CD14-positive monocyte (primary cell): Measurements from ENCODE around the gene VARS1. TPM values are rescaled to one million over a fixed set of nuclear protein-coding genes. Genes with fewer than 3 reads are reported as not detected.
"Not testable (repeated sequence)": the region's sequence is repeated elsewhere in the genome, so short reads cannot be mapped to it uniquely, and the experiment has no call there.

ENCODE experiments used
- DNase-seq, 3 donors: peaks; one replicate each; pipeline ENCODE4 v3.0.0-alpha.2; 2011 to 2022
- H2AFZ ChIP-seq: 2 replicates; pipeline ENCODE4 v1.6.0; 2012; ENCODE audit warnings: mild to moderate bottlenecking, low read depth, low read length, inconsistent platforms; ENCODE audit not compliant: insufficient read depth, poor library complexity, severe bottlenecking
- H3K27ac ChIP-seq, 2 donors: 1 replicate in 1 of 2; 2 replicates in 1 of 2; pipeline ENCODE4 v1.5.1; 2012 to 2013; ENCODE audit warnings: low read length in 2 of 2, control low read depth in 1 of 2, inconsistent platforms in 1 of 2, low read depth in 1 of 2, mild to moderate bottlenecking in 1 of 2
- H3K27me3 ChIP-seq, 2 donors: one replicate each; pipeline versions ENCODE4 v1.6.0 to v1.6.1; 2011 to 2013; ENCODE audit warnings: low read length in 2 of 2; ENCODE audit not compliant: control insufficient read depth in 2 of 2, insufficient read depth in 2 of 2
- H3K36me3 ChIP-seq, 2 donors: replicated peaks in 1 of 2; 1 replicate in 1 of 2; 2 replicates in 1 of 2; pipeline versions ENCODE4 v1.5.1 to v1.6.1; 2012 to 2013; ENCODE audit warnings: low read length in 2 of 2, control low read depth in 1 of 2, inconsistent platforms in 1 of 2, mild to moderate bottlenecking in 1 of 2; ENCODE audit not compliant: insufficient read depth in 2 of 2, control insufficient read depth in 1 of 2
- H3K4me1 ChIP-seq, 2 donors: 1 replicate in 1 of 2; 2 replicates in 1 of 2; pipeline versions ENCODE4 v1.5.1 to v1.6.1; 2012 to 2013; ENCODE audit warnings: low read length in 2 of 2, control low read depth in 1 of 2, inconsistent platforms in 1 of 2, mild to moderate bottlenecking in 1 of 2, moderate library complexity in 1 of 2; ENCODE audit not compliant: insufficient read depth in 2 of 2, control insufficient read depth in 1 of 2
- H3K4me2 ChIP-seq: replicated peaks from 2 replicates; pipeline ENCODE3; 2012; ENCODE audit warnings: low read length, moderate library complexity, mild to moderate bottlenecking; ENCODE audit not compliant: poor library complexity, severe bottlenecking; ENCODE audit errors: extremely low read depth
- H3K4me3 ChIP-seq, 3 experiments: fragments of 200-600 bp in 1 of 3; sonication (generic) in 1 of 3; replicated peaks in 1 of 3; 1 replicate in 2 of 3; 2 replicates in 1 of 3; pipeline ENCODE4 v1.5.1; 2011 to 2013; ENCODE audit warnings: low read length in 3 of 3, mild to moderate bottlenecking in 3 of 3, control low read depth in 2 of 3, low read depth in 2 of 3, inconsistent platforms in 1 of 3, moderate library complexity in 1 of 3
- H3K79me2 ChIP-seq: 2 replicates; pipeline ENCODE4 v1.6.0; 2012; ENCODE audit warnings: mild to moderate bottlenecking, control low read depth, inconsistent platforms, low read length, moderate library complexity; ENCODE audit not compliant: insufficient read depth
- H3K9ac ChIP-seq: 2 replicates; pipeline ENCODE4 v1.6.0; 2017; ENCODE audit warnings: low read length, mild to moderate bottlenecking; ENCODE audit not compliant: insufficient read depth, poor library complexity, severe bottlenecking
- H3K9me3 ChIP-seq, 2 donors: replicated peaks in 1 of 2; 1 replicate in 1 of 2; 2 replicates in 1 of 2; pipeline versions ENCODE4 v1.5.1 to v1.6.1; 2012 to 2013; ENCODE audit warnings: low read length in 2 of 2, control low read depth in 1 of 2; ENCODE audit not compliant: control insufficient read depth in 1 of 2, insufficient read depth in 1 of 2
- H4K20me1 ChIP-seq: 2 replicates; pipeline ENCODE4 v1.6.0; 2012; ENCODE audit warnings: mild to moderate bottlenecking, low read length, control low read depth, moderate library complexity; ENCODE audit not compliant: insufficient read depth
- H3K27ac Mint-ChIP-seq, 7 donors: one replicate each; pipeline ENCODE4 v1.8.0; 2020; ENCODE audit warnings: mild to moderate bottlenecking in 7 of 7, mixed read lengths in 7 of 7, moderate library complexity in 6 of 7, inconsistent platforms in 2 of 7
- H3K27me3 Mint-ChIP-seq, 3 donors: one replicate each; pipeline ENCODE4 v1.8.0; 2021 to 2022; ENCODE audit warnings: low read depth in 3 of 3, mild to moderate bottlenecking in 3 of 3, mixed read lengths in 3 of 3, moderate library complexity in 3 of 3, inconsistent platforms in 1 of 3
- H3K36me3 Mint-ChIP-seq, 2 donors: one replicate each; pipeline ENCODE4 v1.8.0; 2020; ENCODE audit warnings: mixed read lengths in 2 of 2, inconsistent platforms in 1 of 2, mild to moderate bottlenecking in 1 of 2
- H3K4me1 Mint-ChIP-seq: one replicate; pipeline ENCODE4 v1.8.0; 2020; ENCODE audit warnings: mild to moderate bottlenecking, mixed read lengths
- H3K4me3 Mint-ChIP-seq, 2 donors: one replicate each; pipeline ENCODE4 v1.8.0; 2020; ENCODE audit warnings: mild to moderate bottlenecking in 2 of 2, mixed read lengths in 2 of 2, moderate library complexity in 1 of 2
- H3K9me3 Mint-ChIP-seq, 7 donors: one replicate each; pipeline ENCODE4 v1.8.0; 2020 to 2022; ENCODE audit warnings: mixed read lengths in 7 of 7, mild to moderate bottlenecking in 6 of 7, moderate library complexity in 6 of 7, inconsistent platforms in 2 of 7
- WGBS: methylation state at CpG from one replicate; pipeline ENCODE4 v1.1.5; 2013; ENCODE audit warnings: missing lambda C conversion rate; ENCODE audit not compliant: insufficient coverage; 5-methylcytosine and 5-hydroxymethylcytosine counted together
- intact Hi-C, 2 donors: fragments of 100-400 bp; cut with micrococcal nuclease; formaldehyde crosslinking; loops; one replicate each; pipeline versions ENCODE4 v1.15.0 to v1.15.1; 2023
- polyA plus RNA-seq, 3 donors: library from polyadenylated mRNA; depleted of rRNA in 1 of 3; unstranded in 2 of 3; stranded (reverse) in 1 of 3; fragments of 300-500 nt in 2 of 3; fragments of >200 nt in 1 of 3; fragmentation: Illumina TruSeq in 2 of 3; gene quantifications; 1 replicate in 2 of 3; 2 replicates in 1 of 3; pipeline ENCODE4 v1.2.3, GENCODE V29; 2012 to 2021
- TF ChIP-seq, protein P1 (sequence below): fragments of 200-600 bp; IDR thresholded peaks from one replicate; pipeline ENCODE4 v1.8.0; 2022; ENCODE audit warnings: antibody characterized with exemption, mild to moderate bottlenecking

Gene VARS1
- polyA plus RNA-seq, 3 donors, result 22.2 to 28.9 (median 27.3) TPM

GRCh38 chr6:31842053-31842452 is 46.5 kb upstream of the VARS1 start:
- Histone ChIP-seq H3K4me3 (no peak overlapping the region), H3K4me1 (peaks cover 13 to 15% of the 10 kb centered on the region in 2 donors), H2AFZ (no peak overlapping the region), H3K4me2 (no peak overlapping the region), H3K36me3 (peaks cover 38 to 43% of the 10 kb centered on the region in 2 donors), H3K27ac (no peak overlapping the region), H4K20me1 (peaks cover 41% of the 10 kb centered on the region), H3K27me3 (no peaks in the 10 kb centered on the region), H3K9ac (no peak overlapping the region), H3K79me2 (peaks cover 22% of the 10 kb centered on the region), H3K9me3 (no peaks in the 10 kb centered on the region)
- peaks cover 33 to 54% of the 10 kb centered on the region in 2 donors for H3K36me3 Mint-ChIP-seq
- H3K4me3 Mint-ChIP-seq, result no peak overlapping the region
- no peaks in the 10 kb centered on the region for H3K9me3 Mint-ChIP-seq
- peaks cover 0 to 2% (median 1%) of the 10 kb centered on the region in 3 donors for H3K27me3 Mint-ChIP-seq
- H3K27ac Mint-ChIP-seq, result peak overlapping the region in 4 of 7 donors; percentile 35 to 86 (median 54)
- intact Hi-C loops, result no loop called here
- DNase-seq, result no peak
- WGBS, result 86% methylated on average over 5 of the region's 9 CpGs
- TF ChIP-seq, protein P1, sequence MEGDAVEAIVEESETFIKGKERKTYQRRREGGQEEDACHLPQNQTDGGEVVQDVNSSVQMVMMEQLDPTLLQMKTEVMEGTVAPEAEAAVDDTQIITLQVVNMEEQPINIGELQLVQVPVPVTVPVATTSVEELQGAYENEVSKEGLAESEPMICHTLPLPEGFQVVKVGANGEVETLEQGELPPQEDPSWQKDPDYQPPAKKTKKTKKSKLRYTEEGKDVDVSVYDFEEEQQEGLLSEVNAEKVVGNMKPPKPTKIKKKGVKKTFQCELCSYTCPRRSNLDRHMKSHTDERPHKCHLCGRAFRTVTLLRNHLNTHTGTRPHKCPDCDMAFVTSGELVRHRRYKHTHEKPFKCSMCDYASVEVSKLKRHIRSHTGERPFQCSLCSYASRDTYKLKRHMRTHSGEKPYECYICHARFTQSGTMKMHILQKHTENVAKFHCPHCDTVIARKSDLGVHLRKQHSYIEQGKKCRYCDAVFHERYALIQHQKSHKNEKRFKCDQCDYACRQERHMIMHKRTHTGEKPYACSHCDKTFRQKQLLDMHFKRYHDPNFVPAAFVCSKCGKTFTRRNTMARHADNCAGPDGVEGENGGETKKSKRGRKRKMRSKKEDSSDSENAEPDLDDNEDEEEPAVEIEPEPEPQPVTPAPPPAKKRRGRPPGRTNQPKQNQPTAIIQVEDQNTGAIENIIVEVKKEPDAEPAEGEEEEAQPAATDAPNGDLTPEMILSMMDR, result no peak
- peaks cover 10% of the 10 kb centered on the region for H3K4me1 Mint-ChIP-seq

- not testable (repeated sequence) for H3K4me3 Mint-ChIP-seq, H3K27ac ChIP-seq, H3K4me2 ChIP-seq, H3K9me3 Mint-ChIP-seq, DNase-seq, H2AFZ ChIP-seq, H3K27me3 ChIP-seq, H3K27me3 Mint-ChIP-seq, H3K9ac ChIP-seq, H3K9me3 ChIP-seq, H3K4me3 ChIP-seq
- intact Hi-C loops, result loop anchor here (10.0 kb wide), 2 partner anchors 115 to 295 kb away; partner anchors contain the start of genes ATP6V1G2 (in 1 of the 2), DDAH2 (in 1 of the 2), DDX39B (in 1 of the 2) and LY6G6C (in 1 of the 2)
- Mint-ChIP-seq H3K27ac (peak overlapping the region in 1 of 7 donors; percentile 25), H3K4me1 (peaks cover 27% of the 10 kb centered on the region), H3K36me3 (peaks cover 37 to 64% of the 10 kb centered on the region in 2 donors)
- H3K4me1 ChIP-seq, result peaks cover 27 to 35% of the 10 kb centered on the region in 2 donors
- WGBS, result 100% methylated on average over 2 of the region's 8 CpGs
- H3K79me2 ChIP-seq, result peaks cover 45% of the 10 kb centered on the region
- H3K36me3 ChIP-seq, result peaks cover 38 to 47% of the 10 kb centered on the region in 2 donors
- peaks cover 51% of the 10 kb centered on the region for H4K20me1 ChIP-seq
Observed at GRCh38 chr6:31839779-31840126, 44.2 kb upstream of the VARS1 start.
